CD4-positive, alpha-beta T cell treated with Interleukin-21 for 1 hour (primary cell): ENCODE results near the gene RORB.

ENCODE experiments used
- DNase-seq: peaks from one replicate; pipeline ENCODE4 v3.0.0-alpha.2; 2020

RORB gene

DNA sequence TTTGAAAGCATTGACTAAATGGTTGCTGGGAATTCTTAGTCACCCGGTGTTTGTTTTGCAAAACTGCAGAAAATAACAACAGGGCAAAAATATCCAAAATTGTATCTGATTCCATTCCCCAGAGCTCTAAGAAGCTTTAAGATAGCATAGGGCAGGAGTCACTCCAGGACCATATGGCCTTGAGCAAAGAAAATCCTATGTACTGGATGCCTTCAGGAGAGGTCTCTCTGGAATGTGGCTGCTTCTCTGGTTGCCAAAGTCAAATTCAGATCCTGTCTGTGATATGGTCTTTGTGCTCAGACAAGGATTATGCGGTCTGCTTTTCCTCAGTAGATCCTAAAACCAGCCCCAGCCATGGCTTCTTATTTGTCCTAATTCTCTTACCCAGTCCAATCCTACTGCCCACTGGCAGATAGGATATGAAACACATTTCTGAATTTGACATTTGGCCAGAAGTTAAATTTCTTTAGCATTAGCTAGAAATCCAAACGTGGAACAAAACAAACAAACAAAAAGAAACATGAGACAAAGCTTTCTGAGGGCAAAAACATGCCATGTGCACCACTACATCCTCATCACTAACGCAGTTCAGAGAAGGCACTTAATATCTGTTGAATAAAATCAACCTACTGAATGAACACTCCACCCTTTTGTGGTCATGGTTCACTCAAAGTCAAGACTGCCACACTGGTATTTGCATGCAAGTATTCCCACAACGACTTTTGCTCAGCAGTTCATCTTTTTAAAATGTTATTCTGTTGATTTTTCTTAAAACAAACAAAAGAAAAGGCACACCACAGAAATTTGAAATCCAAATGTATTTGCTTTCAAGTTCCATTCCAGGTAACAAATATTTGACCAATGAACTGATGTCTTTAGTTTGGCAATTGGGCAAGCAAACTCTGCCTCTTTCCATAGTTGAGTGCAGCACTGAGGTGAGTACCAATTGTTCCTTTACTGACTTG is 224.8 kb downstream of the RORB start:
- no peak for DNase-seq

DNA sequence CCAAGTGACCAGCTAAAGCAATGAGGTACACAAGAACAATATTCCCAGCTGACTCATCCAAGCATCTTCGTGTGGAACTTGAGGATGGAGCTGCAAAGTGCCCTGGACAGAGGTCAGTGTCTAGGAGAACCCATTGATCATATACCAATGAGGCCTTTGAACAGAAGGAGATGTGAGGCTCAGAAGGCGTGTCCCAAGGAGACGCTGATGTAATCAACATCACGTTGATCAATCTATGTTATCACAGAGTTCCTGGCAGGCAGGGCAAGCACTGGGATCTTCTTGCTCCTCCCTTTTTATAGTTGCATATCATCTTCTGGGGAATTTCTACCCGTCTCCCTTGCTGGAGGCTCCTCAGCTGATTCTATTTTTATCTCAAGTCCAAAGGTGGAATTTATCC is 227.2 kb downstream of the RORB start:
- no peak for DNase-seq

DNA sequence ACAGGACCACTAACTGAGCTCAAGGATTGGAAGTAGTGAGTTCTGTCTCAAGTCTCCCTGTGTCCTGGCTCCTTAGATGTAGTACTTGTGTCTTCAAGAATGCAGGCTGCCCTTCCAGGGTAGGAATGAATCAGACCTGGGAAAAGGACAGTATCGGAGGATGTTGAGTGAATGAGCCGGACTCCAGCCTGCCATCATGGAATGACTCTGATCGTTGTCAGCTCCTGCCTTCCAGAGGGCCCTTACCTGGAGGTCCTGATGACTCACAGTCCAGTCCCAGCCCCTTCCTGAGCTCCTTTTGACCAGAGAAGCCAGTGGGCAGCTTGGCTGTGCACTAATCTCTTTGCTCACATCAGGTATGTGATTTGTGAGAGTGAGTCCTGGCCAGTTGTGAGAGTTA is 229.4 kb downstream of the RORB start:
- DNase-seq, result no peak

DNA sequence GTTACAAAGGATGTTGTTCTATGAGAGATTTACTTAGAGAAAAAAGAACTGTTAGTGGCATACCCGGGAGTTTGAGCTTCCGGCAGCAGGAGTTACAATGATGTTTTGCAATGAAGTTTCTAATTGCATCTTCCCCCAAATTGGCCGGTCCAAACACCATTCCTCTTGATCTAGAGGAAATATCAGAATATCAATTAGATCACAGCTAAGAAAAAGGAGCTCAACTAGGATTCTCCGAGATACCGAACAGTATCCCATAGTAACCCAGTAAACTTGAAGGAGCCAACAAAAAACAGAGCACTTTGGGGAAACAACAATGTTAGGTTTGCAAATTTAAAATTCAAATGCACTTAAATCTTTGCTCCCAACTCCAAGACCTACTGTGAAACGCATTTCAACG is 231.0 kb downstream of the RORB start:
- DNase-seq, result no peak

DNA sequence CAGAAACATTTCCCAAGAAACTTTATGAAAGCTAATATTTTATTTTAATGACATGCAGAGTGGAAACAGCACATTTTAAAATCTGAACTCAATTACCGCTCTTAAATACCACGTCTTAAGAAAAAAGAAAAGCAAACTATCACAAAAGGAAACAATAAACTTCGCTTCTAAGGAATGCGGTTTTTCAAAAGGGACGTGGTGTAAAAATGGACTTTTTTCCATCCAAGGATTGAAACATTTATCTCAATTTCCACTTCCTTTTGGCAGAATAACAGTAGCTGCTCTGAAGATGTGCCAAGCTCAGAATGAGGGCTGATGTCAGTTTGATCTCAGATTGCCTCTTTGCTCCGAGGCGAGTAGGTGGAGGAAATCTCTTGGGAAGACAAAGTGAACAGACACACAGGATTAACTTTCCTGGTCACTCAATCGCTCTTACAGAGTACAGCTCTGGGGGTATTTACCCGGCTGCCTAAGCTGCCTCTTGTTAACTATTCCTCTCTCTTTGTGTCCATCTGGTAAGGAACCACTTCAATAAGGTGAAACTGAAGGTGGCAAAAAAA is 232.1 kb downstream of the RORB start:
- DNase-seq, result no peak

DNA sequence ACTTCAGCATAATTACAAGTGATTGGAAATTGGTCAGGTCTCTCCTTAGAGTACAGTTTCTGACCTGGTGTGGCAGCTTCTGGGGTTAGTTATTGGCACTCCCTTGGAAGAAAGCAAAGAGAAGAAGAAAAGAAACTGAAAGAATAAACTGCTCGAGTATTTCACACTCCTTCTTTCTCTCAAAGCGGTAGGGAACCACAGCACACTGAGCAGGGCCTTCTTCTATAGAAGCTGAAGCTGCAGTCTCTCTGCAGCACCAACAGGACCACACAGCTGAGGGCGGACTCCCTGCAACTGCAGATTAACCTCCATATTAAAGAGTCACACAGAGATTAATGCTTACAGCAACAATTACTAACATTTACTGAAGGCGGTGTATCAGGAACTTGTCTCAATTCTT is 238.6 kb downstream of the RORB start:
- no peak for DNase-seq

DNA sequence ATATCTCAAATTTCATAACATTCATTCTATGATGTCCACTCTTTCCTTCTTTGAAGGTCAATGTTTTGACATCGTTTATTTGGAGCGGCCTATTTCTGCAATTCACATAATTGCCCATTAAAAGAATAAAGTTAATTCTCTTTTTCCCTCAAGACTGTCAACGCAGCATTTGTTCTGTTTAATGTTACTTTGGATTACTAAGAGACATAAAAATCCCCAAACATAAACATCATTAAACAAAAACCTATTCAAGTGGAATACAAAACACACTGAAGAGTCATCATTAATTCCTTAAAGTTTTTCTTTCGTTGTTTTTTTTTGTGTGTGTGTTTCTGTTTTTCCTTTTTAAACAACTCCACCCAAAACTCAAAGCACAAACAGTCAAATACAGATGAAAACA is 239.5 kb downstream of the RORB start:
- DNase-seq, result no peak

DNA sequence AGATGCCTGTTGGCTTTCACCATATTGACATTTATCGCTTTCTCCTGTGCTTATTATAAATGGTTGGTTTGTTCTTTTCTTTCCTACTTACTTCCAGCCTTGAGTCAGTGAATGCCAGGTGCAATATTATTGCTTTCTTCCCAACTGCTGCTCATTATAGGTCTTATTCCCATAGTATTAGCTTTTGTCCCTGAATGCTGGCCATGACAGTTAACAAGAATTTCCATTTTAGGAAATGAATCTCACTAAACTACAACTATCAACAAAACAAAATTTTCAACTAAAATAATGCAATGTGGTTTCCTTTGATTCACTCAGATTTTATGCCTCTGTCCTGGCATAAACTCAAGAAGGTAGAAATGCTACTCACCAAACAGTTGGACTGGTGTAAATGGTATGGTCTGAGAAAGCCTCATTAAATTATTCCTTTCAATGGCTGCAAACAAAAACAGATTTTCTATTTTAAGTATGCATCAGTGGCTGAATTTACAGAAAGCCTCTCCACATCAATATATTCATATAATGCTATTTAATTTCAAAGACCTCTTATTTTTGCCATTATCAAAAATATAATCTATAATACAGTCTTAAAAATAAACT is 245.2 kb downstream of the RORB start:
- no peak for DNase-seq
